Measurements from ENCODE around the gene TCL1B. TPM values are rescaled to one million over a fixed set of nuclear protein-coding genes. Genes with fewer than 3 reads are reported as not detected.
A peak's percentile ranks its signal among the peaks of the same experiment; 100 is the strongest.

Gene TCL1B
- total RNA-seq, 1 experiment from 2014 or later, result 3.6 TPM

GRCh38 chr14:95700221-95700976 is 14.2 kb downstream of the TCL1B start:
- Histone ChIP-seq H2BK20ac (ENCODE audit: low read depth, low read length, poor library complexity, severe bottlenecking) (no peak overlapping the region), H4K5ac (ENCODE audit: insufficient read length, low read depth, low read length) (no peak overlapping the region), H3K56ac (ENCODE audit: insufficient read length, low read depth, low read length) (no peak overlapping the region), H4K8ac (replicated peaks; ENCODE audit: insufficient read length, low read depth, low read length) (no peak overlapping the region), H2AK5ac (ENCODE audit: insufficient read length, low read length) (no peak overlapping the region), H4K91ac (ENCODE audit: insufficient read length, low read depth, low read length) (no peak overlapping the region), H3T11ph (ENCODE audit: low read length) (no peak overlapping the region), H2AFZ (ENCODE audit: low read length) (no peak overlapping the region), H4K20me1 (ENCODE audit: control insufficient read depth, insufficient read depth, insufficient read length) (no peaks in the 10 kb centered on the region), H3K9ac (ENCODE audit: extremely low read depth, insufficient read length, low read length) (no peak overlapping the region), H3K4me2 (ENCODE audit: insufficient read depth, insufficient read length, low read length) (no peak overlapping the region), H3K4me1 (ENCODE audit: insufficient read depth, low read length) (no peaks in the 10 kb centered on the region; the same call in 1 of the 2 replicates), H3K9me3 (ENCODE audit: control insufficient read depth, low read depth, low read length) (no peaks in the 10 kb centered on the region), H3K4ac (ENCODE audit: low read depth, low read length) (no peak overlapping the region), H3K23me2 (ENCODE audit: insufficient read length, low read depth, low read length, poor library complexity, severe bottlenecking) (no peaks in the 10 kb centered on the region), H3K79me1 (ENCODE audit: insufficient read depth, low read depth, low read length, poor library complexity, severe bottlenecking) (no peaks in the 10 kb centered on the region), H3K79me2 (ENCODE audit: insufficient read depth, low read length) (no peaks in the 10 kb centered on the region), H3K23ac (ENCODE audit: insufficient read length, low read depth, low read length) (no peak overlapping the region), H3K18ac (ENCODE audit: insufficient read length, low read depth, low read length) (no peak overlapping the region), H2BK12ac (ENCODE audit: insufficient read length, low read depth, low read length) (no peak overlapping the region), H2BK15ac (ENCODE audit: low read depth, low read length) (no peak overlapping the region), H3K14ac (ENCODE audit: insufficient read depth, low read length) (no peak overlapping the region), H2BK120ac (ENCODE audit: low read depth, low read length, poor library complexity, severe bottlenecking) (no peak overlapping the region), H3K27me3 (ENCODE audit: insufficient read depth, low read length) (peaks cover 47% of the 10 kb centered on the region), H2BK5ac (ENCODE audit: insufficient read length, low read length) (no peak overlapping the region), H3K27ac (ENCODE audit: insufficient read length, low read depth, low read length) (no peak overlapping the region)
- peak overlapping the region; percentile 14 to 71; a peak in 4 of 5 replicates for H3K4me3 Mint-ChIP-seq
- WGBS (ENCODE audit: extremely low coverage, insufficient read length, low lambda C conversion rate), result no CpG with 5 or more reads among the region's 5 CpGs
- 0 out of 7 replicates have a peak, but pooled peaks cover 0 to 3% (median 0%) of the 10 kb centered on the region in 3 experiments for H3K36me3 Mint-ChIP-seq (ENCODE audit: insufficient read depth in 1 of 3, low read depth in 3 of 3)
- H3K9me3 Mint-ChIP-seq, result peaks cover 0 to 3% of the 10 kb centered on the region in 2 experiments; a peak in 2 of 5 replicates
- no peak for TF ChIP-seq CTCF (conservative IDR thresholded peaks at IDR 0.05)
- peak overlapping the region in 1 of 3 experiments; percentile 4; a peak in 1 of 7 replicates for H3K27ac Mint-ChIP-seq
- H3K4me1 Mint-ChIP-seq, result peaks cover 45 to 47% of the 10 kb centered on the region in 2 experiments
- DNase-seq, result no peak
- peaks cover 98% of the 10 kb centered on the region for H3K27me3 Mint-ChIP-seq (ENCODE audit: low read depth)
